GM19324 (cell line): ENCODE results near the gene VAMP7.
"Not testable (repeated sequence)": the region's sequence is repeated elsewhere in the genome, so short reads cannot be mapped to it uniquely, and the experiment has no call there.

Experiments used
- ATAC-seq: cut with Tn5 transposase; IDR thresholded peaks from one replicate; pipeline ENCODE4 v1.9.1; 2021; ENCODE audit warnings: mild to moderate bottlenecking, moderate library complexity; ENCODE audit not compliant: unreplicated experiment, low FRiP score

VAMP7 gene

DNA sequence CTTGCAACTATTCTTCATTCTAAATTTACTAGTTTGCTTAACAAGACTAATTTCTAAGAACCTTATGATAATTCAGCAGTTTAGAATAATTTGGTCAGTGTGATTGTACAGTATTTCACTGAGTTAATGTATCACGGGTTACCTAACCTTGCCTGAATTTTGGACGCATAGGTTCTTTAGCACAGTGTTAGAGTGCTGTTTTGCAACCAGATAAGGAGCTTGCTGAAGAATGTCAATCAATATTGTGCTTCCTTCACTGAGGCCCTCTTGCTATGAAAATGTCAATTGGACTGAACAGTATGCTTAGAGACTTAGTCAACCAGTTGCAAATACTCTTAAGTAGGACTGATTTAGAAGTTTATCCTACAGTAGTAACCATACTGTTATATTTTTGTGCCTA, 19.6 kb downstream of the VAMP7 start:
- ATAC-seq: no peak

DNA sequence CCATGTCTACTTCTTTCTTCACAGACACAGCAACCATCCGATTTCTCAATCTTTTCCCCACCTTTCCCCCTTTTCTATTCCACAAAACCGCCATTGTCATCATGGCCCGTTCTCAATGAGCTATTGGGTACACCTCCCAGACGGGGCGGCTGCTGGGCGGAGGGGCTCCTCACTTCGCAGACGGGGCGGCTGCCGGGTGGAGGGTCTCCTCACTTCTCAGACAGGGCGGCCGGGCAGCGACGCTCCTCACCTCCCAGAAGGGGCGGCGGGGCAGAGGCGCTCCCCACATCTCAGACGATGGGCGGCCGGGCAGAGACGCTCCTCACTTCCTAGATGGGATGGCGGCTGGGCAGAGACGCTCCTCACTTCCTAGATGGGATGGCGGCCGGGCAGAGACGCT, 26.5 kb downstream of the VAMP7 start:
- not testable (repeated sequence) for ATAC-seq

DNA sequence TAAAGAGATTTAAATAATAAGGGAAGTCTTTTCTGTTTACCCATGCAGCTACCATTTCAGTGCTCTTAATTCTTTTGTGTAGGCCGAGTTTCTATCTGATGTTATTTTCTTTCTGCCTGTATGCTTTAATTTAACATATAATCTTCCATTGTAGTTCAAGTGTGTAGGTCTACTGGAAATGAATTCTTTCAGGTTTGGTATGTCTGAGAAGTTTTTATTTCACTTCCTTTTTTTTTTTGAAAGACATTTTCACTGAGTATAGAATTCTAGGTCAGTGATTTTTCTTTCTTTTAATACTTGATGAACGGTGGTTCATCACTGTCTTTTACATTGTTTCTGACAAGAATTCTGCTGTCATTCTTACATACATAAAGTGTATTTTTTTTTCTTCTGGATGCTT, 42.1 kb downstream of the VAMP7 start:
- ATAC-seq: no peak

DNA sequence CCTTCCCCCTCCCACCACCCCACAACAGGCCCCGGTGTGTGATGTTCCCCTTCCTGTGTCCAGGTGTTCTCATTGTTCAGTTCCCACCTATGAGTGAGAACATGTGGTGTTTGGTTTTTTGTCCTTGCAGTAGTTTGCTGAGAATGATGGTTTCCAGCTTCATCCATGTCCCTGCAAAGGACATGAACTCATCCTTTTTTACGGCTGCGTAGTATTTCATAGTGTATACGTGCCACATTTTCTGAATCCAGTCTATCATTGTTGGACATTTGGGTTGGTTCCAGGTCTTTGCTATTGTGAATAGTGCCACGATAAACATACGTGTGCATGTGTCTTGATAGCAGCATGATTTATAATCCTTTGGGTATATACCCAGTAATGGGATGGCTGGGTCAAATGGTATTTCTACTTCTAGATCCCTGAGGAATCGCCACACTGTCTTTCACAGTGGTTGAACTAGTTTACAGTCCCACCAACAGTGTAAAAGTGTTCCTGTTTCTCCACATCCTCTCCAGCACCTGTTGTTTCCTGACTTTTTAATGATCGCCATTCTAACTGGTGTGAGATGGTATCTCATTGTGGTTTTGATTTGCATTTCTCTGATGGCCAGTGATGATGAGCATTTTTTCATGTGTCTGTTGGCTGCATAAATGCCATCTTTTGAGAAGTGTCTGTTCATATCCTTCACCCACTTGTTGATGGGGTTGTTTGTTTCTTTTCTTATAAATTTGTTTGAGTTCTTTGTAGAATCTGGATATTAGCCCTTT, 49.9 kb downstream of the VAMP7 start:
- ATAC-seq: not testable (repeated sequence)

DNA sequence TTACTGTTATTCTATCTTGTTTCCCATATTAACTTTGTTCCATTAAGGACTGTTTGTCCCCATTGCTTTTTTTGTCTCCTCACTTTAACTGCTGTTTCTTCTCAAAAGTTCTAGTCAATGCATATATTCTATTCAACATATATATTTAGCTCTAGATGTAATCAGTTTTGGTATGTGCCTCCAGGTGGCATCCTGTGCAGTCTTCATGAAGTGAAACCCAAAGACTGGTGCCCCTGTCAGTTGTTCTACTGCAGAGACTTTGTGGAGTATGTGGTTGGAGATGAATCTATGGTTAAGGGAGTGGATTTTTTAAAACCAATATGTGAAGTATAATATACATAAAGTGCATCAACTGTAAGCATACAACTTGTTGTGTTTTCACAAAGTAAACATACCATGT, 57.0 kb downstream of the VAMP7 start:
- ATAC-seq: no peak

DNA sequence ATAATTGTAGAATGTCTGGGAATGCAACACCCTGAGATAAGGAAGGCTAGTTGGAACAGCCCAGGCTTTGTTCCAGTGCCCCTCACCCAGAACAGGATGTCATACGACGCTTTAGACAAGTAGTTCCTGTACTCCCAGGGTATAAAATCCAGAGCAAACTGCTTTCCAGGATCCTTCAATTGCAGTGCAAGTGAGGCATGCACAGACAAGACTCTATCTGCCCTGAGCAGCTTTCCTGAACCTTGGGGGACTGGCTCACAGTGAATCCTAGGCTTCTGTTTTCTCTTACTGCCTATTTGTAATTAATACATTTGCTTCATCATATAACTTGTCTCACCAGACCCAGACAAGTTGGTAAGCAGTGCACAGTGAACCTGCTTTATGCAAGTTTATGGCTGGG, 68.0 kb downstream of the VAMP7 start:
- no peak for ATAC-seq

DNA sequence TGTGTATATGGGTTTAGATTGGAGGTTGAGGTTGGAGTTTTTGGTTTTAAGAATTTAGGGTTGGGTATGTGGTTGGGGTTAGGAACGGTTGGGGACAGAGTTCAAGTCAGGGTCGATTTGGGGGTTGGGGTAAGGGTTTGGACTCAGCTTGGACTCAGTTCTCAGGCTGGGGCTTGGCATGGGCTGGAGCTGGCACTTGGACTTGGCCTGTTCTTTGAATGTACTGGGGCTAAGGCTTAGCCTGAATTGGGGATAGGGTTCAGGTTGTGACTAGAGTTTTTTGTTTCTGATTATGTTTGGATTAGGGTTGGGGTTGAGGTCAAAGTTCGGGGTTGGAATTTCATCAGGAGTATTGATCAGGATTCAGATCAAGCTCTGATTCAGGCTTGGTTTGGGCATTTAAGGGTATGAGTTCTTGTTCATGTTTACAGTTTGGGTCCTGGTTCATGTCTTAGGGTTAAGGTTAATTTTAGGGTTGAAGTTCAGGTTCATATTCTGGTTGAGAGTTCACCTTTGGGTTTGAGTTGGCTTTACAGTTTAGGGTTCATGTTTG, 70.2 kb downstream of the VAMP7 start:
- no peak for ATAC-seq

DNA sequence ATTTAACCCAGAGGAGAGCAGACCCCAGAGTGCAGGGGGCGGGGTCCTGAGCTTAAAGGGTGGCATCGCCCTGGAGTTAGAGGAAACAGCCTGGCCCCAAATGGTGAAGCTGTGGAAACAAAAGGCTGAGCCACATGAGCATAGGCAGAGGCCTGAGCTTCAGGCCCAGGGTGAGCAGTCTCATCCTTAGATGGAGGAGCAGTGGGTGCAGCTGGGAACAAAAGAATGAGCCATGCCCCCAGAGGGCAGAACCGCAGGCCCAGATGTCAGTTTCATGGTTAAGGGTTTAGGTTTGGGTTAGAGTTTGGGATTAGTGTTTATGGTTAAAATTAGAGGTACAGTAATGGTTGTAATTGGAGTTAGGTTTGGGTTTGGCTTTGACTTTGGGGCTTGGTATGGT, 71.9 kb downstream of the VAMP7 start:
- no peak for ATAC-seq

DNA sequence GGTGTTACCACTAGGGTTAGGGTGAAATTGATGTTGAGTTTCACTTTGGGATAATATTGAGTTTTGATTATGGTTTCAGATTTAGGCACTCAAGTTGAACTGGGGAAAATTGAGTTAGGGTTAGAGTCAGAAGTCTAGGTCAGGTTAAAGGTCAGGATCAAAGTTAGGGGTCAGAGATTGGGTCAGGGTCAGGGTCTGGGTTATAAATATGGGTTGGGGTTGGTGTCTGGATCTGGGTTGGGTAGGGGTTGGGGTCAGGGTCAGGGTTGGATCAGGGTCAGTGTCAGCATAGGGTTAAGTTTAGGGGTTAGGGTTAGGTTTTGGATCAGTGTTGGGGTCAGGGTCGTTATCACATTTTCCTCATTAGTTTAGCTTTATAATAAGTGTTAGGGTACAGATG, 73.6 kb downstream of the VAMP7 start:
- ATAC-seq: no peak

DNA sequence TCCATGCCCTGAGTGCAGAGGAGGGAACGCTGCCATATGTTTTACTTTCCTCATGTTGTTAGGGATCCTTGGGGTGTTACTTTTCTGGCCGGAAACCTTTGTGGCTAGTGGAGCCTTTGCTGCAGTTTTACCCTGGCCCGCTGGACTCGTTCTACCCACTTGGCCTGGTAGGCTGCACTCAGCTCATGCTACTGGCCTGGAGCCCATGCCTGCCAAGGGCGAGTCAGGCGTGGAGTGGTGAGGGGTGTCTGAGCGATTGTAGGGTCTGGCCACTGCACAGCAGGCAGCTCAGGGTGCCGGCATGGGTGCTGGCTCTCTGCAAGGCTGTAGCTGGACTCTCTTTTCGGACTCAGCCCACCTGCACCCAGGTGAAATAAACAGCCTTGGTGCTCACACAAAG, 75.0 kb downstream of the VAMP7 start:
- ATAC-seq: no peak

DNA sequence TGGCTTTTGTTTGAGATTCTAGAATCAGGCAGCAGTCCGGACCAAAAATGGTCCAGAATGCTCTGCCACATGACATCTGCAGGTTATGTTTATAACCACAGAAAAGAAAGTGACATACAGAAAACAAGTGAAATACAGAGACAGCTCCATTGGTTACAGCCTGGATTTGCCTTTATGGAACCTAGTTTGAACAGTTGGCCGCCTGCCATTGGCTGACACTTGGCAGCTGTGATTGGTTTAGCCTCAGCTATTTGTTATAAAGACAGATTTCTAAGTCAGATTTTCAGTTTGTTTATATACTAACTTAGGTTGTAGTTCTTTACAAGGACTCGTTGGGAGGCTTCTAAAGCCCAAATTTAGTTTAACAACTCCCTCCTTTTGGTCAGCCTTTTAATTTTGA, 75.5 kb downstream of the VAMP7 start:
- ATAC-seq: no peak

DNA sequence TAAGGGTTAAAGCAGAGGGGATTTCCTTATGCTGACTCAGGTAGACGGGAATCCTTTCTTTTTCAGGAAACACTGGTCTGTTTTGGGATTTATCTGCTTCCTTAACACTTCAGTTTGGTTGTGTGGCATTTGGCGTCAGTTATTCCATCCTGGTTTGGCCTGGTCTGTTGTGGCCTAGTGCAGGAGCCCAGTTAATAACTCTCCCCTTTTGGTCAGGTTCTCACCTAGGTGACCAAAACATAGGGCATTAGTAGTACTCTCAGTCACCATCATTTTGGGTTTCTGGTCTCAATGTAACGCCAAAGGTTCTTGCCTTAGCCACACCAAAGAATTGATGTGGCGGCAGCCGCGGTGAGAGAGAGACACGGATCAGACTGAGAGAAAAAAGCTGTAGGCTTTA, 76.7 kb downstream of the VAMP7 start:
- no peak for ATAC-seq

DNA sequence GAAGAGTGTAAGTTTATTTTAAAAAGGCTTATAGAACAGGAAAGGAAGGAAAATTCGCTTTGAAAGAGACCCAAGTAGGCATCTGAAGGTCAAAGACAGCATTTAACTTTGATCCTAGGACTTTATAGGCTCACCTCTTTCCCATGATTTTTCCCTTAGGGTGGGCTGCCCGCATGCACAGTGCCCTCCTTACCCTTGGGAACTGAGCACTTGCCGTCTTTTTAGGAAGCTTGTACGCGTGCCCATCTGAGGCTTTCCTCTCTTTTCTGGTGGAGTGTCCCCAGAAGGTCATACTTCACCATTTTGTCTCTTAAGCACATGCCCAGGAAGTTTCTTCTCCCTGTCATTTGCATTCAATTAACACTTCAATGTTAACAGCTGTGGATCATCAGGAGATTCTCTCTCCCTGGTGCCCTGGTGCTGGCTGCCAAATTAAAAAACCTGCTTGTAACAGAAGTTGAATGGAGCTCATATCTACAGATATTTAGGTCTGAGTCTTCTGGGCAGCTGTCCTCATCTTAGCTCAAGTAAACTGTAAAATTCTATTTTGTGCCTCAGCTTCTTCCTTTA, 78.0 kb downstream of the VAMP7 start:
- no peak for ATAC-seq

DNA sequence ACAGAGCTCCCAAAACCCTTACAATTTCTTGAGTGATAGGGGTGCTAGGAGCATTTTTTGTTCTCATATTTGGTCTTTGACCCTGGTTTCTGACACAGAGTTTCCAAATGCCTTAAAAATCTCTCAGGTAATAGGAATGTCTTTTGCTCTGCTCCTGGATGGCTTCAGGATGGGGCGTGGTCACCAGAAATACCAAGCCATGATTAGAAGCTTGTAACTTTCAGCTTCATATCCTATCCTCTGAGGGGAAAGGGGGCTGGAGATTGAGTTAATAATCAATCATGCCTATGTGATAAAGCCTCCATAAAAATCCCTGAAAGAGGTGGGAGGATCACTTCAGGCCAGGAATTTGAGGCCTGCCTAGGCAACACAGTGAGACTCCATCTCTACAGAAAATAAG, 81.8 kb downstream of the VAMP7 start:
- no peak for ATAC-seq

DNA sequence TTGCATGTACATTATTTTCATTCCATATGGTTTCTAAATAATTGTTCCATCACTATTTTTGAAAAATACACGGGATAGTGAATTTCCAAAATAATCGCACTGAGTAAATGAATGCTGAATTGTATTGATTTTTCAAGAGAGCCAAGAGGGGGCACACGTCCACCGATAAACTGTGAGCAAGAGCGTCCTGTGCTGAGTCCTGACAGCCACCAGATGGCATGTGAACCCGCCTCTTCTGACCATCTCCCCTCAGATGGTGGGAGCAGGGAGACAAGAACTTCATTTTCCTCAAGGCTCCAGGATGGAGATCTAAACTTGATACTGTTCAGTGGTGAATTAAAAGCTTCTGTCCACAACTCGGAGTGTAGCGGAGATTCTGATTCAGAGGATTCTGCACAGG, 85.7 kb downstream of the VAMP7 start:
- no peak for ATAC-seq

DNA sequence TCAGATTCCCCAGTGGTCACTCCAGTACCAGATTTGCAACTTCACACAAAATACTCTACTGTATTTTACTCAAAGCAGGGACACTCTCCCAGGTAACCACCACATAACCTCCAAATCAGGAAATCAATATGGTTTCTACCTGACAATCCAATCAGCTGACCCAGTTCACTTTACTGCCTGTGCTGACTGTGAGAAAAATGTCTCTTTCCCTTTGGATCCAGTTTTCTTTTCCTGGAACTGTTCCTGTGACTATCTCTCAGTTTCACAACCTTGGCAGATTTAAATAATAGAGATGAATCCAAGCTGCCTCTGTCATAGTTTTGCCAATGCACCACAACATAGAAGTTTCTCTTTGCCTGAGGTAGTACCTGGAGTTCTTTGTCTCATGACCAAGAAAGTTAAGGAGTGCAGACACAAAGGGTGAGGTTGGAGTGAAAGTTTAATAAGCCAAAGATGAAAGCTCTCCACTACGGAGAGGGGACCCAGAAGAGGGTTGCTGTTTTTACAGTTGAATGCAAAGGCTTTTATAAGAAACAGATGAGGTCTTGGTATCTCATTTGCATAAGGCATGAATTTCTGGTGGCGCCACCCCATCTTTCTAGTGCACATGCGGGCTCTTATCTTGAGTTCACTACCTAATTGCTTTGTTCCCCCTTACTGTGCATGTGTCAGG, 86.6 kb downstream of the VAMP7 start:
- no peak for ATAC-seq

DNA sequence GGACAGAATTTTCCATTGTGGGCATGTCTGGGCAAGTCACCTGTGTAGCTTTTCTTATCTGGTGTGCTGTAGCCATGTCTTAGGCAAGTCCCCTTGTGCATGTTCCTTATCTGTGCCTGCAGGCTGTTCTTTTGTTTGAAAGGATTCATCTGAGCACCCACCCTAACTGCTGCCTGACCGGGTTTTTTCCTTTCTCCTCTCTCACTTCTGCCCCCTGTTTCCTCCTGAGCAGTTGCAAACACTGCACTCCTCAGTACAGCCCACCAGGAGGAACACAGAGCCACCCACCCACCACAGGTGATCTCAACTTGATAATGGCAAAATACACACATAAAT, 87.1 kb downstream of the VAMP7 start:
- no peak for ATAC-seq

DNA sequence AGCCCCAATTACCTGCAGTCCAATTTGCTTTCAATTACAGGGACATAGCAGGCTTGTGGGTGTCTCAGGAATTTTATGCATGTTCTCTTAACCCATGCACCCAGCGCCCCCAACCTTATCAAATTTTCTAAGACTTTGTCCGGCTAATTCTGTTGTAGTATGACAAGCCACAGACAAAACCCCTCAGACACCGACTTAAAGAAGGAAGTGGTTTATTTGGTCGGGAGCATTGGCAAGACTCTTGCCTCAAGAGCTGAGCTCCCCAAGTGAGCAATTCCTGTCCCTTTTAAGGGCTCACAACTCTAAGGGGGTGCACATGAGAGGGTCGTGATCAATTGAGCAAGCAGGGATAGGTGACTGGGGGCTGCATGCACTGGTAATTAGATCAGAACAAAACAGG, 87.6 kb downstream of the VAMP7 start:
- ATAC-seq: no peak

DNA sequence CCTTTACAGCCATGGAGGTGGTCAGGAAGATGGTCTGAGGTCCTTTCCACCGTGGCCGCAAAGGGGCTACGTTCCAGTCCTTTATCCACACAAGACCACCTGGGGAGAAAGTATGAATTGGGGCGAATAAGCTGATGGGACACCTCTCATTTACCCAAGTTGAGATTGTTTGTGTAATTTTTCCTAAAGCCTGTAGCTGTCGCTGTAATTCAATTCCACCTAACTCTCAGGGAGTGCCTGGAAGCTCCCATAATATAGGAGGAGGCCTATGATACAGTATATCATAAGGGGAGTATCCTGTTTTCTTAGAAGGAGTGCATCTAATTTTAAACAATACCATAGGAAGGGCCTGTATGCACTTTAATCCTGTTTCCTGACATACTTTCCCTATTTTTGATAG, 90.5 kb downstream of the VAMP7 start:
- ATAC-seq: not testable (repeated sequence)

DNA sequence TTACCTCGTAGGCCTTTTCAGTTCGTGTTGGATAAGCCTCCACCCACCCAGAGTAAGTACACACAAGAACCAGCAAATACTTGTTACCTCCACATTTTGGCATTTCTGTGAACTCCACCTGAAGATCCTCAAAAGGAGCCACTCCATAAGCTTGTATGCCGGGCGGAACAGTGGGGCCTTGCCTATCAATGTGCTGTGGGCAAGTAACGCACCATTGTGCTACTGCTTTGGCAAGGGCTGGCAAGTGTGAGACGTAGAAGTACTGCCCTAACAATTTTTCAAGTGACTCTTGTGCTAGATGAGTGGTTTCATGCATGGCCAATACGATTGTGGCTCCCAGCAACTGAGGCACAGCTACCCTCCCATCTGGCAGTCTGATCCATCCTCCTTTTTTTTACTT, 91.1 kb downstream of the VAMP7 start:
- ATAC-seq: not testable (repeated sequence)

DNA sequence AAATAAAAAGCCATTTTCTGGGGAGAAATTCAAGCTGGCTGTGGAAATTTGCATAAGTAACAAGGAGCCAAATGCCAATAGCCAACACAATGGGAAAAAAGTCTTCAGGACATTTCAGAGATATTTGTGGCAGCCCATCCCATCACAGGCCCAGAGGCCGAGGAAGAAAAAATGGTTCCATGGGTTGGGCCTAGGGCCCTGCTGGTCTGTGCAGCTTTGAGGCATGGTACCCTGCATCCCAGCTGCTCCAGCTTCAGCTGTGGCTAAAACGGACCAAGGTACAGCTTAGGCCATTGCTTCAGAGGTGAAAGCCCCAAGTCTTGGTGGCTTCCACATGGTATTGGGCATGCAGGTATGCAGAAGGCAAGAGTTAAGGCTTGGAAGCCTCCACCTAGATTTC, 102.2 kb downstream of the VAMP7 start:
- ATAC-seq: no peak

DNA sequence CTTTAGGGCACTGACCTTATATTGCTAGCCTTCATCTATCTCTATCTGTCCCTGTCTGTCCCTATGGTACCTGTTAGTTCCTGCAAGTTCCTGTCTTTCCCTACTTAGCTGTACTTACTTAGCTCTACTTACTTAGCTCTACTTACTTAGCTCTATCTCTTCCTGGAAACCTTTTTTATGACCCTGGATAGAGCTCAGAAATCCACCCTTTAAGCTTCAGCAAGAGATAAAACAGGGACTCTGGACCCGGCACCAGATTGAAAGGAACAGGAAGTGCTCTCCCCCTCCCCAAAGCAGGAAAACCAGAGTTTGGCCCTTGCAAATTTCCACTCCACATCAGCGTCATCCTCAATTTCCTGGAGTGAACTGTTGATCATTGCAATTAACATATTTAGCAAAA, 104.1 kb downstream of the VAMP7 start:
- ATAC-seq: no peak
